HFF-Myc (cell line): ENCODE results near the gene TMEM51.

ENCODE experiments used
- DNase-seq: peaks from one replicate; pipeline ENCODE4 v3.0.0-alpha.2; 2011; ENCODE audit warnings: low read depth; ENCODE audit errors: extremely low read depth
- H3K4me3 ChIP-seq: replicated peaks from 2 replicates; pipeline ENCODE4 v1.5.1; 2011; ENCODE audit warnings: low read depth, mild to moderate bottlenecking, control low read depth, low read length
- CTCF ChIP-seq: IDR thresholded peaks from 2 replicates; pipeline ENCODE4 v1.5.1; 2012; ENCODE audit warnings: mild to moderate bottlenecking, low read depth, low read length, control low read depth; ENCODE audit errors: missing control alignments

TMEM51 gene

GRCh38 chr1:15180945-15181523, 27.5 kb downstream of the TMEM51 start:
- no peak for TF ChIP-seq CTCF
- no peak overlapping the region for H3K4me3 ChIP-seq
- no peak for DNase-seq

GRCh38 chr1:15181564-15181963, 28.0 kb downstream of the TMEM51 start:
- H3K4me3 ChIP-seq, result no peak overlapping the region
- TF ChIP-seq CTCF, result no peak
- DNase-seq, result no peak

- no peak for DNase-seq
- no peak overlapping the region for H3K4me3 ChIP-seq
- no peak for TF ChIP-seq CTCF
Observed at GRCh38 chr1:15184436-15185241, 31.1 kb downstream of the TMEM51 start.

- no peak for TF ChIP-seq CTCF
- no peak for DNase-seq
- no peak overlapping the region for H3K4me3 ChIP-seq
Observed at GRCh38 chr1:15185617-15186016, 32.1 kb downstream of the TMEM51 start.

DNA sequence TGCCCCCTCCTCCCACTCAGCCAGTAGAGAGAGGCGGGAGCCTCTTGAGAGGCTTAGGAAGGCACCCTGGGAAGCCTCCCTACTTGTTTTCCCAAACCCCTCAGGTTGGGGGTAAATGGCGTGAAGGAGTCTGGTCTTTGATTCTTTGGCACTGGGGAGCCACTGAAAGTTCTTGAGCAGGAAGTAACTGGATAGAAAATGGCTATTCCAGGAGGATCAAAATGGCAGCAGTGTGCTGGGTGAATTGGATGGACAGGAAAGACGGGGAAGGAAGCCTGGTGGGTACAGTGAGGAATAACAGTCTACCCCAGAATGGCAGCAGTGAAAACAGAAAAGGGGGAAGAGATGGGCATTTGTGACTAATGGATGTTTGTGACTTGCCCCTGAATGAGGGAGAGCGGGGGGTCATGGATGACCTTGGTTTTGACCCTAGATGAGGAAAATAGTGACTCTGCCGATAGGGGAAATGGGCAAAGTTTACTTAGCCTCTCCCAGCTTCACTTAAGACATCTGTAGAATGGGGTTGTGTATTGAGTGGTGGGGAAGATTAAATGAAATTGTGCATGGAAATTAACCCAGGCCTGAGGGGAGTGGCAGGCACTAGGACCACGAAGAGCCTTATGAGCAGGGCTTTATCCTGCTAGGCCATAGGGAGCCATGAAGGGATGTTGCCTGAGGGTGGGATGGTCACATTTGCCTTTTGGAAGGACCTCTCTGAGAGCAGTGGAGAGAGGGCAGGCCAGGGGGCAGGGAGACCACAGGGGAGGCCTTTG, 32.7 kb downstream of the TMEM51 start:
- DNase-seq, result no peak
- no peak for TF ChIP-seq CTCF
- no peak overlapping the region for H3K4me3 ChIP-seq

DNA sequence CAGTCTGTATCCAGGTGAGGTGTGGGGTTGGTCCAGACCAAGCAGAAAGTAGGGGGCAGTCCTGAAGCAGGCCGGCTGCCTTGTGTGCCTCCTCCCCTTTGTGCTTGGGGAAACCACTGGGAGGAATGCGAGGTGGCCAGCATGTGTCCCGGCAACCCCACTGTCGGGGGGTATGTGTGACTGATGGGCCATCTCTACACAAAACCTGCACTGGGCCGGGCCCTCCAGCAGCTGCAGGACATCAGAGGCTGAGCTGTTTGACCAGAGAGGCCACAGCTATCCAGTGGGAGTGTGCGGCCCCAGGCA, 33.3 kb downstream of the TMEM51 start:
- no peak for DNase-seq
- TF ChIP-seq CTCF, result no peak
- no peak overlapping the region for H3K4me3 ChIP-seq
